ENCODE data around the gene CDC42SE2.

DNA sequence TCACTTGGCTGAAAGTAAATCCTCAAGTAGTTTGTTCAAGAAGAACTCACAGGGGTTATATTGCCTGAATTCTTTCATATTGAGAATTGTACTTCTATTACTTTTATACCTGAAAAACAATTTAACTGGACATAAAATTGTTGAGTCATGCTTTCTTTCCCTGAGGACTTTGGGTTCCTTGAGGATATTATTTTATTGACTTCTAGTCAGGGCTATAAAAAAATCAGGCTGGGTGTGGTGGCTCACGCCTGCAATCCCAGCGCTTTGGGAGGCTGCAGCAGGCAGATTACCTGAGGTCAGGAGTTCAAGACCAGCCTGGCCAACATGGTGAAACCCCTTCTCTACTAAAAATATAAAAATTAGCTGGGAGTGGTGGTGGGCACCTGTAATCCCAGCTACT lies 17.9 kb upstream of the CDC42SE2 start:
- no peak for TF ChIP-seq EZH2phosphoT487 (IDR thresholded peaks at IDR 0.05; ENCODE audit: unreplicated experiment)
- TF ChIP-seq, protein P1, sequence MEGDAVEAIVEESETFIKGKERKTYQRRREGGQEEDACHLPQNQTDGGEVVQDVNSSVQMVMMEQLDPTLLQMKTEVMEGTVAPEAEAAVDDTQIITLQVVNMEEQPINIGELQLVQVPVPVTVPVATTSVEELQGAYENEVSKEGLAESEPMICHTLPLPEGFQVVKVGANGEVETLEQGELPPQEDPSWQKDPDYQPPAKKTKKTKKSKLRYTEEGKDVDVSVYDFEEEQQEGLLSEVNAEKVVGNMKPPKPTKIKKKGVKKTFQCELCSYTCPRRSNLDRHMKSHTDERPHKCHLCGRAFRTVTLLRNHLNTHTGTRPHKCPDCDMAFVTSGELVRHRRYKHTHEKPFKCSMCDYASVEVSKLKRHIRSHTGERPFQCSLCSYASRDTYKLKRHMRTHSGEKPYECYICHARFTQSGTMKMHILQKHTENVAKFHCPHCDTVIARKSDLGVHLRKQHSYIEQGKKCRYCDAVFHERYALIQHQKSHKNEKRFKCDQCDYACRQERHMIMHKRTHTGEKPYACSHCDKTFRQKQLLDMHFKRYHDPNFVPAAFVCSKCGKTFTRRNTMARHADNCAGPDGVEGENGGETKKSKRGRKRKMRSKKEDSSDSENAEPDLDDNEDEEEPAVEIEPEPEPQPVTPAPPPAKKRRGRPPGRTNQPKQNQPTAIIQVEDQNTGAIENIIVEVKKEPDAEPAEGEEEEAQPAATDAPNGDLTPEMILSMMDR (conservative IDR thresholded peaks at IDR 0.05; ENCODE audit: low read depth in 2 of 2) = no peak
- TF ChIP-seq POLR2AphosphoS5 (IDR thresholded peaks at IDR 0.05; ENCODE audit: low read depth) = no peak
- TF ChIP-seq EZH2 (IDR thresholded peaks at IDR 0.05; ENCODE audit: low read depth, unreplicated experiment) = no peak
- no peak for TF ChIP-seq STAT1 (IDR thresholded peaks at IDR 0.05; ENCODE audit: unreplicated experiment)
- TF ChIP-seq CREB1 (CRISPR knock-in tag; IDR thresholded peaks at IDR 0.05; ENCODE audit: low read depth) = no peak
- TF ChIP-seq, protein P2, sequence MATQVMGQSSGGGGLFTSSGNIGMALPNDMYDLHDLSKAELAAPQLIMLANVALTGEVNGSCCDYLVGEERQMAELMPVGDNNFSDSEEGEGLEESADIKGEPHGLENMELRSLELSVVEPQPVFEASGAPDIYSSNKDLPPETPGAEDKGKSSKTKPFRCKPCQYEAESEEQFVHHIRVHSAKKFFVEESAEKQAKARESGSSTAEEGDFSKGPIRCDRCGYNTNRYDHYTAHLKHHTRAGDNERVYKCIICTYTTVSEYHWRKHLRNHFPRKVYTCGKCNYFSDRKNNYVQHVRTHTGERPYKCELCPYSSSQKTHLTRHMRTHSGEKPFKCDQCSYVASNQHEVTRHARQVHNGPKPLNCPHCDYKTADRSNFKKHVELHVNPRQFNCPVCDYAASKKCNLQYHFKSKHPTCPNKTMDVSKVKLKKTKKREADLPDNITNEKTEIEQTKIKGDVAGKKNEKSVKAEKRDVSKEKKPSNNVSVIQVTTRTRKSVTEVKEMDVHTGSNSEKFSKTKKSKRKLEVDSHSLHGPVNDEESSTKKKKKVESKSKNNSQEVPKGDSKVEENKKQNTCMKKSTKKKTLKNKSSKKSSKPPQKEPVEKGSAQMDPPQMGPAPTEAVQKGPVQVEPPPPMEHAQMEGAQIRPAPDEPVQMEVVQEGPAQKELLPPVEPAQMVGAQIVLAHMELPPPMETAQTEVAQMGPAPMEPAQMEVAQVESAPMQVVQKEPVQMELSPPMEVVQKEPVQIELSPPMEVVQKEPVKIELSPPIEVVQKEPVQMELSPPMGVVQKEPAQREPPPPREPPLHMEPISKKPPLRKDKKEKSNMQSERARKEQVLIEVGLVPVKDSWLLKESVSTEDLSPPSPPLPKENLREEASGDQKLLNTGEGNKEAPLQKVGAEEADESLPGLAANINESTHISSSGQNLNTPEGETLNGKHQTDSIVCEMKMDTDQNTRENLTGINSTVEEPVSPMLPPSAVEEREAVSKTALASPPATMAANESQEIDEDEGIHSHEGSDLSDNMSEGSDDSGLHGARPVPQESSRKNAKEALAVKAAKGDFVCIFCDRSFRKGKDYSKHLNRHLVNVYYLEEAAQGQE (IDR thresholded peaks at IDR 0.05; ENCODE audit: unreplicated experiment) = no peak
- TF ChIP-seq, protein P3, sequence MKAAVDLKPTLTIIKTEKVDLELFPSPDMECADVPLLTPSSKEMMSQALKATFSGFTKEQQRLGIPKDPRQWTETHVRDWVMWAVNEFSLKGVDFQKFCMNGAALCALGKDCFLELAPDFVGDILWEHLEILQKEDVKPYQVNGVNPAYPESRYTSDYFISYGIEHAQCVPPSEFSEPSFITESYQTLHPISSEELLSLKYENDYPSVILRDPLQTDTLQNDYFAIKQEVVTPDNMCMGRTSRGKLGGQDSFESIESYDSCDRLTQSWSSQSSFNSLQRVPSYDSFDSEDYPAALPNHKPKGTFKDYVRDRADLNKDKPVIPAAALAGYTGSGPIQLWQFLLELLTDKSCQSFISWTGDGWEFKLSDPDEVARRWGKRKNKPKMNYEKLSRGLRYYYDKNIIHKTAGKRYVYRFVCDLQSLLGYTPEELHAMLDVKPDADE (IDR thresholded peaks at IDR 0.05) = no peak
- TF ChIP-seq JUNB (IDR thresholded peaks at IDR 0.05; ENCODE audit: unreplicated experiment) = no peak
- no peak for TF ChIP-seq ZNF331 (CRISPR knock-in tag; IDR thresholded peaks at IDR 0.05; ENCODE audit: low read depth)
- TF ChIP-seq NANOG (IDR thresholded peaks at IDR 0.05; ENCODE audit: borderline replicate concordance) = no peak
